ENCODE results near the gene RPL18.

Gene RPL18

GRCh38 chr19:48614436-48615230 is 4.3 kb downstream of the RPL18 start, which contains the start of gene FAM83E:
FAM83E (minus strand) TSS chr19:48615076; CDS start chr19:48613372, 1,704 bp downstream.
- DNase-seq (ENCODE audit: low read depth, low spot score) = peak; percentile 28

- no peak for DNase-seq (ENCODE audit: low read depth, low spot score)
Observed at GRCh38 chr19:48613852-48614435, 5.0 kb downstream of the RPL18 start.

- DNase-seq (ENCODE audit: low read depth, low spot score) = peak; percentile 25
Observed at GRCh38 chr19:48613024-48613851, 5.7 kb downstream of the RPL18 start.

GRCh38 chr19:48611872-48612271 is 7.1 kb downstream of the RPL18 start:
- DNase-seq (ENCODE audit: low read depth, low spot score) = no peak

DNA sequence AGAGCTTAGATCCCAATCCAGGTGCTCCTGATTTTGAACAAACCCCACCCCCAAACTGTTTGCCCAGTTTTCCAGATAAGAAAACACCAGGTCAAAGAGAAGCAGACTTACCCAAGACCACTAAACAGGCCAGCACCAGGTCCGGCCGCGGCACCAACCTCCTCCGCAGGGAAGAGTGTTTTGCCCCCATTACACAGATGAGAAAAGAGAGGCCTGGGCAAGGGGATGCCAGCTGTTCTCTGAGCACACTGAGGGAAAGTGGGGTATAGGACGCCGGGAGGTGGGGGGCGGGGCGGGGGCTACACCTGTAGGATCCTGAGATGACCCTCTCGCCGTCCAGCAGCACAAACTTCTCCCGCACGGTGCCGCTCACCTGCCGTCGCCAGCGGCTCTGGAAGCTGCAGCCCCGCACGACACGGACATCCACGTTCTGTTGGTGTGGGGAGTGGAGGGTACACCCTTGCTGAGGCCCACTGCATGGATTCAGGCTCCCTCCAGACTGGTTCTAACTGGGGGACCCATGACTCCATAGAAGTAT is 9.3 kb downstream of the RPL18 start:
- DNase-seq (ENCODE audit: low read depth, low spot score) = no peak

DNA sequence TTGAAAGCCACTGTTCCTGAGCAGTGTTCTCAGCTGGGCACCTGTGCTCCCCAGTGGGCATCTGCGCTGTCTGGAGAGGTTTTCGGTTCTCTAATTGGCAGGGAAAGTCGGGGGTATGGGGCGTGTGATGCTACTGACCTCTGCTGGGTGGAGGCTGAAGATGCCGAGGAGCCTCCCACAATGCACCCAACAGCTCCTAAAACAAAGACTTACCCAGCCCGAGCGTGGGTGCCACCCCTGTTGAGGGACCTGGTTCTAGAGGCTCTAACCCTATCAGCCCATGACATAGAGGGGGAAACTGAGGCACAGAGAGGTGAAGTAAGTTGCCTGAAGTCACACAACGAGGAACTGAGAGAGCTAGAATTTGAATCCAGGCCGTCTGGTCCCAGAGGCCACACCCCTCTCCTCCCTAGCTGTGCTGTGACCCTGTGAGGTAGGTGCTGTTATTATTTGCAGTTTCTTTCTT is 10.1 kb downstream of the RPL18 start:
- DNase-seq (ENCODE audit: low read depth, low spot score) = peak; percentile 61

- no peak for DNase-seq (ENCODE audit: low read depth, low spot score)
Observed at GRCh38 chr19:48607359-48607755, 11.6 kb downstream of the RPL18 start.

- no peak for DNase-seq (ENCODE audit: low read depth, low spot score)
Observed at GRCh38 chr19:48606463-48607358, 12.3 kb downstream of the RPL18 start, which contains the start of gene SPACA4. SPACA4 (plus strand) TSS chr19:48606742; CDS start chr19:48606979, 237 bp downstream.

DNA sequence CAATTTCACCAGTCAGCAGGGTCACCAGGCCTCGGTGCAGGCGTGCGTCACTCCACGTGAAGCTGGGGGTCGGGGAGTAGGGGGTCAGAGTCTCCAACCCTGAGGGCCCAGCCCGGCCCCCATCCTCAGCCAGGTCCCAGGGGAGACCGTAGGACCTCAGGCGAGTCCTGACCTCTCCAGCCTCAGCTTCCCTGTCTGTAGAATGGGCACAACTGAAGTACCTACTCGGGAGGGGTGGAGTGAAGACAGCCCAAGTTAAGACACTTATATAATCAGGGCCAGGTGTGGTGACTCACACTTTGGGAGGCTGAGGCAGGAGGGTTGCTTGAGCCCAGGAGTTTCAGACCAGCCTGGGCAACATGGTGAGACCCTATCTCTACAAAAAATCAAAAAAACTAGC is 15.1 kb downstream of the RPL18 start:
- no peak for DNase-seq (ENCODE audit: low read depth, low spot score)

- DNase-seq (ENCODE audit: low read depth, low spot score) = no peak
Observed at GRCh38 chr19:48603449-48603848, 15.5 kb downstream of the RPL18 start.

DNA sequence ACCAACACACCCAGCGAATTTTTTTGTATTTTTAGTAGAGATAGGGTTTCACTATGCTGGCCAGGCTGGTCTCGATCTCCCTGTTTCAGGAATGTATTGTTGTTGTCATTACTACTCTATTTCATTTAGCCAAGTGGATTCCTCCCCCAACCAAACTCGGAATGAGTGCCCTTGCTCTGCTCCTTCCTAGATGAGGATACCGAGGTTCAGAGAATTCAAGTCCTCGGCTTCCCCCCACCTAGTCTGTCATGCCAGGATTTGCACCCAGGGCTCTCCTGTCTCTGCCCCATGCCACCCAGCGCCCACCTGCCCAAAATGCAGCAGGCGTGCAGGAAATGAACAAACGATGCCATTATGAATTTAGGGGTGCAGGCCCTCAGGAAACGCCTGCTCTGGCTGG is 16.0 kb downstream of the RPL18 start:
- DNase-seq (ENCODE audit: low read depth, low spot score) = no peak

DNA sequence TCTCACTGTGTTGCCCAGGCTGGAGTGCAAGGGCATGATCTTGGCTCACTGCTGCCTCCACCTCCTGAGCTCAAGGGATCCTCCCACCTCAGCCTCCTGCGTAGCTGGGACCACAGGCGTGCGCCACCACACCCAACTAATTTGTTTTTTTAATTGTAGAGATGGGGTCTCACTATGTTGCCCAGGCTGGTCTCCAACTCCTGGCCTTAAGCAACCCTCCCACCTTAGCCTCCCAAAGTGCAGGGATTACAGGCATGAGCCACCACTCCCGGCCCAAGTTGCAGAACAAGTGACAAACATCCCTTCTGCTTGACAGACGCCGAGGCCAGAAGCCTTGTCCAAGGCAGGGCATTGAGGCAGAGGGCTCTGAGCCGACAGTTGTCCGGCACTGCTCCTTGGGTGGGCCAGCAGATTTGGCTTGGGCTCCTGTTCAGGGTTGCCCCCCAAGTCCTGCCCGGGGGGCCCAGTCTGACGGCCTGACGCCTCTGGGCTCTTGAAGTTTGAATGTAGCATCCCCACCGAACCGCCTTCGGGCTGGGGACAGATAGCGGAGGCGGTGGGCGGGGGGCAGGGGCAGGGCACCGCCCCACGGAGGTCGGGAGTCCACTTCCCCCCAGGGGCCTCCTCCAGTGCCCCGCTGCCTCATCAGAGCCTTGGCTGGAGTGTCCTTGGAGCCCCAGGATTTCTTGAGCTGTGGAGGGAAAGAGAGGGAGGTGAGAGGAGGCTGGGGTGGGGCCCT is 18.1 kb downstream of the RPL18 start:
- no peak for DNase-seq (ENCODE audit: low read depth, low spot score)

- no peak for DNase-seq (ENCODE audit: low read depth, low spot score)
Observed at GRCh38 chr19:48598996-48599700, 19.8 kb downstream of the RPL18 start.

DNA sequence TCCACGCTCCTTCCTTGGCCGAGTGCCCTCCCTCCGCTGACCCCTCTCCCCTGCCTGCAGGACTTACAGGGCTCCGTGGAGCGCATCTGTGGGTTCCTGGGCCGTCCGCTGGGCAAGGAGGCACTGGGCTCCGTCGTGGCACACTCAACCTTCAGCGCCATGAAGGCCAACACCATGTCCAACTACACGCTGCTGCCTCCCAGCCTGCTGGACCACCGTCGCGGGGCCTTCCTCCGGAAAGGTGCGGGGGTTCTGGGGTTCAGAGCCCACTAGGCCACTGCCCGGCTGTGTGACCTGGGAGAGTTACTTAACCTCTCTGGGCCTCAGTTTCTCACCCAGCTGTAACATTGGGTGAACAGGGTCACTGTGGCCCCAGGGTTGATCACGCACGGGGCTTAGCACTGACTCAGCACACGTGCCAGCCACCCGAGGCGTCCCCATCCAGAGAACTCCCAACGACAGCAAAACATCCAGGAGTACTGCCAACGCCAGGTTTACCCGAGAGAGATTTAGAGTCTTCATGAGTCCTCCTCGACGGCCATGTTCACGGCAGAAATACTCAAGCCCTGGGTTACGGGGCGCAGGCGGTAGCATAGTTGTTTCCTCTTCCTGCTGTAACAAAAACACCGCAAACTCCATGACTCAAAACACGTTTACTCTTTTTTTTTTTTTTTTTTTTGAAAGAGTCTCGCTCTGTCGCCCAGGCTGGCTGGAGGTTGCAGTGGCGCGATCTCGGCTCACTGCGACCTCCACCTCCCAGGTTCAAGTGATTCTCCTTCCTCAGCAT is 22.1 kb downstream of the RPL18 start:
- DNase-seq (ENCODE audit: low read depth, low spot score) = no peak

DNA sequence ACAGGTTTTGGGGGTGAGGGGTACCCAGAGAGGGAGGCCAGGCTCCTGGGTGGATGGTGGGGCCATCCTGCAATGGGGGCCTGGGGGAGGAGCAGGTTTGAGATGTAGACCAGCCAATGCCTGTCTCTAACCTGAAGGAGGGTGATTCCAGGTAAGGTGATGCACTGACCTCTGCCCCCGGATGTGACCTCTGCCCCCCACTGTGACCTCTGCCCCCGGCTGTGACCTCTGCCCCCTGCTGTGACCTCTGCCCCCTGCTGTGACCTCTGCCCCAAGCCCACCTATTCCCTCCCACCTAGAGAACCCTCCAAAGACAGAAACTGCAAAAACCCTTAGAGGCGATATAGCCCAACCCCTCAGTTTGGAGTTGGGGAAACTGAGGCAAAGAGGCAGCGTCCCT is 22.7 kb downstream of the RPL18 start:
- no peak for DNase-seq (ENCODE audit: low read depth, low spot score)

GRCh38 chr19:48595833-48596232 is 23.1 kb downstream of the RPL18 start:
- no peak for DNase-seq (ENCODE audit: low read depth, low spot score)

- DNase-seq (ENCODE audit: low read depth, low spot score) = no peak
Observed at GRCh38 chr19:48595171-48595570, 23.8 kb downstream of the RPL18 start.

GRCh38 chr19:48591021-48591420 is 28.0 kb downstream of the RPL18 start:
- DNase-seq (ENCODE audit: low read depth, low spot score) = no peak

Data from astrocyte of the hippocampus (primary cell).